D721Med (cell line): ENCODE data around the gene URGCP.

ENCODE experiments used
- DNase-seq: peaks from one replicate; pipeline ENCODE4 v3.0.0; 2011; ENCODE audit warnings: low spot score; ENCODE audit not compliant: insufficient read length
- FAIRE-seq: peaks from 2 replicates; lab custom pipeline; 2011; peaks lifted over from hg19 to GRCh38; lab: Jason Lieb, UNC
- CTCF ChIP-seq: IDR thresholded peaks from 2 replicates; pipeline ENCODE4 v1.5.1; 2012; ENCODE audit warnings: mild to moderate bottlenecking, control low read depth; ENCODE audit not compliant: insufficient read depth; ENCODE audit errors: missing control alignments

URGCP gene, protein sequence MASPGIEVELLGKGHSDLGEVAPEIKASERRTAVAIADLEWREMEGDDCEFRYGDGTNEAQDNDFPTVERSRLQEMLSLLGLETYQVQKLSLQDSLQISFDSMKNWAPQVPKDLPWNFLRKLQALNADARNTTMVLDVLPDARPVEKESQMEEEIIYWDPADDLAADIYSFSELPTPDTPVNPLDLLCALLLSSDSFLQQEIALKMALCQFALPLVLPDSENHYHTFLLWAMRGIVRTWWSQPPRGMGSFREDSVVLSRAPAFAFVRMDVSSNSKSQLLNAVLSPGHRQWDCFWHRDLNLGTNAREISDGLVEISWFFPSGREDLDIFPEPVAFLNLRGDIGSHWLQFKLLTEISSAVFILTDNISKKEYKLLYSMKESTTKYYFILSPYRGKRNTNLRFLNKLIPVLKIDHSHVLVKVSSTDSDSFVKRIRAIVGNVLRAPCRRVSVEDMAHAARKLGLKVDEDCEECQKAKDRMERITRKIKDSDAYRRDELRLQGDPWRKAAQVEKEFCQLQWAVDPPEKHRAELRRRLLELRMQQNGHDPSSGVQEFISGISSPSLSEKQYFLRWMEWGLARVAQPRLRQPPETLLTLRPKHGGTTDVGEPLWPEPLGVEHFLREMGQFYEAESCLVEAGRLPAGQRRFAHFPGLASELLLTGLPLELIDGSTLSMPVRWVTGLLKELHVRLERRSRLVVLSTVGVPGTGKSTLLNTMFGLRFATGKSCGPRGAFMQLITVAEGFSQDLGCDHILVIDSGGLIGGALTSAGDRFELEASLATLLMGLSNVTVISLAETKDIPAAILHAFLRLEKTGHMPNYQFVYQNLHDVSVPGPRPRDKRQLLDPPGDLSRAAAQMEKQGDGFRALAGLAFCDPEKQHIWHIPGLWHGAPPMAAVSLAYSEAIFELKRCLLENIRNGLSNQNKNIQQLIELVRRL

GRCh38 chr7:43906331-43907010 is at the start of gene URGCP:
URGCP (minus strand) TSS chr7:43906596; CDS start chr7:43906575, 21 bp downstream.
- FAIRE-seq (no peak), DNase-seq (peak; percentile 67)
- no peak for TF ChIP-seq CTCF

GRCh38 chr7:43956027-43956426 is 49.6 kb upstream of the URGCP start:
- FAIRE-seq (no peak), DNase-seq (no peak)
- no peak for TF ChIP-seq CTCF

- TF ChIP-seq CTCF: peak; percentile 84
- FAIRE-seq: peak; percentile 90
- peak; percentile 53 for DNase-seq
Measured at GRCh38 chr7:43954524-43955228, 48.3 kb upstream of the URGCP start.

- no peak for FAIRE-seq
Measured at GRCh38 chr7:43953071-43953470, 46.7 kb upstream of the URGCP start.

GRCh38 chr7:43952028-43952427 is 45.6 kb upstream of the URGCP start:
- DNase-seq (no peak), FAIRE-seq (no peak)
- no peak for TF ChIP-seq CTCF

More at GRCh38 chr7:43953071-43953470, 46.7 kb upstream of the URGCP start:
- no peak for DNase-seq
- TF ChIP-seq CTCF: no peak

DNA sequence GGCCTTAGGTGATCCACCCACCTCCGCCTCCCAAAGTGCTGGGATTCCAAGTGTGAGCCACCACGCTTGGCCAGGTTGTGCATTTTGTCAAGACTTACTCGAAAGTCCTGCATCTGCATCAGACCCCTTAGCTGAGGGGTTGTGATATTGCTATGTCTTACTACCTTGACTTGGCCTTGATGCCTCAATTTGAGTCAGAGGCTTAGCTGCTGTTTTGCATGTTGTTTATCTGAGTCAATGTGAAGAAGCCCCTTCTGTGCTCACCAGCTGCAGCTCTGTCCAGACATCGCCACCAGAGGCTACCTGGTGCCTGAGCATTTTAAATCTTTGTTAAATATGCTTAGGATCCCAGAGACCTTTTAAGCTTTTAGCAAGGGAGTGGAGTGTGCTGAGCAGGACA is 37.9 kb upstream of the URGCP start:
- TF ChIP-seq CTCF: no peak
- FAIRE-seq: no peak
- DNase-seq: no peak
